Neuronal stem cell (in vitro differentiated cells): ENCODE data around the gene DPM3.
"Not testable (repeated sequence)": the region's sequence is repeated elsewhere in the genome, so short reads cannot be mapped to it uniquely, and the experiment has no call there.

Experiments
- DNase-seq: peaks from one replicate; pipeline ENCODE4 v3.0.0-alpha.2; 2013; ENCODE audit warnings: low spot score
- H2AFZ ChIP-seq: one replicate; pipeline ENCODE4 v1.6.1; 2013; ENCODE audit warnings: mild to moderate bottlenecking, low read length, inconsistent platforms
- H2AK5ac ChIP-seq: 2 replicates; pipeline ENCODE4 v1.6.1; 2013; ENCODE audit warnings: low read depth, mild to moderate bottlenecking, inconsistent platforms, low read length, moderate library complexity, mixed read lengths
- H2BK120ac ChIP-seq: 2 replicates; pipeline ENCODE4 v1.6.1; 2013; ENCODE audit warnings: low read depth, mild to moderate bottlenecking, inconsistent platforms, low read length, moderate library complexity, mixed read lengths
- H2BK12ac ChIP-seq: one replicate; pipeline ENCODE4 v1.6.1; 2013; ENCODE audit warnings: low read length, inconsistent platforms
- H2BK15ac ChIP-seq: 2 replicates; pipeline ENCODE4 v1.6.1; 2013; ENCODE audit warnings: mild to moderate bottlenecking, low read length, inconsistent platforms, mixed read lengths
- H2BK5ac ChIP-seq: one replicate; pipeline ENCODE4 v1.6.1; 2013; ENCODE audit warnings: inconsistent platforms, mild to moderate bottlenecking, low read length, moderate library complexity
- H3K14ac ChIP-seq: one replicate; pipeline ENCODE4 v1.6.1; 2013; ENCODE audit warnings: low read length, inconsistent platforms
- H3K18ac ChIP-seq: 2 replicates; pipeline ENCODE4 v1.6.1; 2013; ENCODE audit warnings: low read length, inconsistent platforms
- H3K23ac ChIP-seq: 2 replicates; pipeline ENCODE4 v1.6.1; 2013; ENCODE audit warnings: low read depth, mild to moderate bottlenecking, mixed read lengths, low read length, inconsistent platforms; ENCODE audit not compliant: poor library complexity
- H3K27ac ChIP-seq: replicated peaks from 3 replicates; pipeline ENCODE4 v1.5.1; 2013; ENCODE audit warnings: low read length, inconsistent platforms
- H3K27me3 ChIP-seq, 3 experiments: 2 replicates each; pipeline ENCODE4 v1.6.1; 2013; ENCODE audit warnings: low read length in 3 of 3, mild to moderate bottlenecking in 2 of 3, inconsistent platforms in 1 of 3, low read depth in 1 of 3, mixed read lengths in 1 of 3, moderate library complexity in 1 of 3; ENCODE audit not compliant: control insufficient read depth in 3 of 3, insufficient read depth in 3 of 3
- H3K36me3 ChIP-seq, 2 donors: replicated peaks in 1 of 2; 2 replicates each; pipeline ENCODE4 v1.6.1; 2013; ENCODE audit warnings: low read length in 2 of 2; ENCODE audit not compliant: control insufficient read depth in 2 of 2, insufficient read depth in 2 of 2
- H3K4ac ChIP-seq: 2 replicates; pipeline ENCODE4 v1.6.1; 2013; ENCODE audit warnings: inconsistent platforms, mild to moderate bottlenecking, low read length, moderate library complexity
- H3K4me1 ChIP-seq, 2 donors: 1 replicate in 1 of 2; 2 replicates in 1 of 2; pipeline ENCODE4 v1.6.1; 2013; ENCODE audit warnings: low read length in 2 of 2, low read depth in 1 of 2; ENCODE audit not compliant: control insufficient read depth in 2 of 2, insufficient read depth in 1 of 2
- H3K4me2 ChIP-seq: one replicate; pipeline ENCODE4 v1.6.1; 2013; ENCODE audit warnings: mild to moderate bottlenecking, low read length, inconsistent platforms; ENCODE audit not compliant: insufficient read depth, poor library complexity, severe bottlenecking
- H3K4me3 ChIP-seq, 2 donors: 2 replicates each; pipeline ENCODE4 v1.5.1; 2013; ENCODE audit warnings: low read length in 2 of 2, mild to moderate bottlenecking in 2 of 2, inconsistent platforms in 1 of 2, moderate library complexity in 1 of 2
- H3K79me1 ChIP-seq: one replicate; pipeline ENCODE4 v1.6.1; 2013; ENCODE audit warnings: low read depth, mild to moderate bottlenecking, inconsistent platforms, low read length, moderate library complexity
- H3K9ac ChIP-seq: one replicate; pipeline ENCODE4 v1.6.1; 2013; ENCODE audit warnings: mild to moderate bottlenecking, low read depth, low read length, inconsistent platforms; ENCODE audit not compliant: poor library complexity
- H3K9me3 ChIP-seq, 2 donors: replicated peaks in 1 of 2; 2 replicates each; pipeline versions ENCODE3 to v1.6.1; 2013; ENCODE audit warnings: low read length in 2 of 2, mild to moderate bottlenecking in 2 of 2, inconsistent platforms in 1 of 2, low read depth in 1 of 2, mixed read lengths in 1 of 2, moderate library complexity in 1 of 2; ENCODE audit not compliant: control insufficient read depth in 2 of 2, insufficient read depth in 1 of 2
- H4K8ac ChIP-seq: one replicate; pipeline ENCODE4 v1.6.1; 2013; ENCODE audit warnings: low read depth, mild to moderate bottlenecking, inconsistent platforms, low read length, moderate library complexity
- H4K91ac ChIP-seq: one replicate; pipeline ENCODE4 v1.6.1; 2013; ENCODE audit warnings: low read length, low read depth, mild to moderate bottlenecking, inconsistent platforms; ENCODE audit not compliant: poor library complexity
- WGBS, 2 donors: extraction: QIAGEN DNeasy Blood & Tissue Kit; methylation state at CpG; one replicate each; pipeline ENCODE4 v1.1.7; 2013; ENCODE audit warnings: missing lambda C conversion rate in 2 of 2, mixed read lengths in 1 of 2; ENCODE audit not compliant: insufficient read length in 2 of 2, insufficient replicate concordance in 1 of 2; ENCODE audit errors: extremely low coverage in 2 of 2; 5-methylcytosine and 5-hydroxymethylcytosine counted together

The DPM3 gene

DNA sequence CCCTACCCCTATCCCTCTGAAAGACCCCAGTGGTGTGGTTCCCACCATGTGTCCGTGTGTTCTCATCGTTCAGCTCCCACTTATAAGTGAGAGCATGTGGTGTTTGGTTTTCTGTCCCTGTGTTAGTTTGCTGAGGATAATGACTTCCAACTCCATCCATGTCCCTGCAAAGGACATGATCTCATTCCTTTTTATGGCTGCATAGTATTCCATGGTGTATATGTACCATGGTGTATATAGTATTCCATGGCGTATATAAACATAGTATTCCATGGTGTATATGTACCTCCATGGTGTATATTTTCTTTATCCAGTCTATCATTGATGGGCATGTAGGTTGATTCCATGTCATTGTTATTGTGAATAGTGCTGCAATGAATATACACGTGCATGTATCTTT lies 23.5 kb upstream of the DPM3 start:
- H3K9me3 ChIP-seq, H3K14ac ChIP-seq, H2AK5ac ChIP-seq, H3K4me2 ChIP-seq, H3K23ac ChIP-seq, H2BK15ac ChIP-seq, H3K79me1 ChIP-seq, H2BK120ac ChIP-seq, DNase-seq, H4K8ac ChIP-seq, H3K36me3 ChIP-seq, H2BK5ac ChIP-seq, H3K18ac ChIP-seq, H3K27ac ChIP-seq, H2BK12ac ChIP-seq, H3K27me3 ChIP-seq, H3K9ac ChIP-seq, H3K4me3 ChIP-seq, H3K4ac ChIP-seq, H2AFZ ChIP-seq, H4K91ac ChIP-seq: not testable (repeated sequence)
- no CpG with 5 or more reads among the region's 4 CpGs for WGBS, 2 donors
- H3K4me1 ChIP-seq = peaks cover 14 to 17% of the 10 kb centered on the region in 2 donors

GRCh38 chr1:155162631-155163030 lies 22.3 kb upstream of the DPM3 start:
- not testable (repeated sequence) for H3K4ac ChIP-seq, H3K14ac ChIP-seq, H4K8ac ChIP-seq, H3K27ac ChIP-seq, H2BK15ac ChIP-seq, H3K36me3 ChIP-seq, DNase-seq, H3K4me3 ChIP-seq, H2BK5ac ChIP-seq, H2AK5ac ChIP-seq, H4K91ac ChIP-seq, H2BK120ac ChIP-seq, H2BK12ac ChIP-seq, H3K23ac ChIP-seq, H3K79me1 ChIP-seq, H3K9ac ChIP-seq, H3K27me3 ChIP-seq, H3K18ac ChIP-seq, H3K9me3 ChIP-seq, H2AFZ ChIP-seq, H3K4me2 ChIP-seq
- H3K4me1 ChIP-seq = peaks cover 14 to 15% of the 10 kb centered on the region in 2 donors
- no CpG with 5 or more reads among the region's 6 CpGs for WGBS, 2 donors

DNA sequence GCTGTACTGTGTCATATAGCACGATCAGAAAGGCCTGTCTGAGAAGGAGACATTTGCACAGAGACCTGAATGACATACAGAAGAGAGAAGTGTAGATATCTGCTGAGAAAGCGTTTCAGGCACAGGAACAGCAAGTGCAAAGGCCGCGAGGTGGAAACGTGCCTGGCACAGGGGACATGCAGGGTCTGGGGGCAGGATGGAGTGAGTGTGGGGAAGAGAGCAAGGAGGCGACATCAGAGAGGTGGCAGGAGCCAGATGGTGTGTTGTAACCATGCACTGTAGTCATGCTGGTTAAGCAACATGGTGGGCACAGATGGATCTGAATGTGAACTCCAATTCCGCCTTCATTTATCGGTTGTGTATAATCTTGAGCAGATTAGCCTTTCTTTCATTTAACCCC lies 19.8 kb upstream of the DPM3 start:
- Histone ChIP-seq H2BK12ac (peak overlapping the region; percentile 63), H3K27ac (no peak overlapping the region), H3K4me3 (no peak overlapping the region), H3K79me1 (no peaks in the 10 kb centered on the region), H3K4ac (no peak overlapping the region), H2AFZ (no peak overlapping the region), H3K14ac (peak overlapping the region; percentile 47), H2BK120ac (peak overlapping the region; percentile 93), H3K4me1 (no peaks in the 10 kb centered on the region), H2AK5ac (no peak overlapping the region), H2BK15ac (peak overlapping the region; percentile 49), H3K23ac (peak overlapping the region; percentile 81), H3K36me3 (no peaks in the 10 kb centered on the region), H2BK5ac (no peak overlapping the region), H3K9ac (no peak overlapping the region), H3K9me3 (no peaks in the 10 kb centered on the region), H3K18ac (peak overlapping the region; percentile 44), H3K4me2 (no peak overlapping the region), H4K91ac (no peak overlapping the region), H4K8ac (no peak overlapping the region), H3K27me3 (peaks cover 0 to 7% (median 0%) of the 10 kb centered on the region in 3 experiments)
- DNase-seq = no peak
- no CpG with 5 or more reads among the region's 8 CpGs for WGBS, 2 donors

GRCh38 chr1:155158991-155159390 lies 18.7 kb upstream of the DPM3 start:
- no peak overlapping the region for H3K4me2 ChIP-seq
- no peak overlapping the region for H3K14ac ChIP-seq
- no peak overlapping the region for H3K4ac ChIP-seq
- H2AK5ac ChIP-seq = no peak overlapping the region
- H2BK12ac ChIP-seq = no peak overlapping the region
- H4K91ac ChIP-seq = no peak overlapping the region
- no peak overlapping the region for H2BK5ac ChIP-seq
- no peaks in the 10 kb centered on the region for H3K79me1 ChIP-seq
- H2BK15ac ChIP-seq = no peak overlapping the region
- H3K27ac ChIP-seq = no peak overlapping the region
- WGBS, 2 donors = no CpG with 5 or more reads among the region's 1 CpG
- H2AFZ ChIP-seq = no peak overlapping the region
- no peaks in the 10 kb centered on the region for H3K36me3 ChIP-seq
- H3K9me3 ChIP-seq = no peaks in the 10 kb centered on the region
- no peak for DNase-seq
- no peak overlapping the region for H2BK120ac ChIP-seq
- H4K8ac ChIP-seq = no peak overlapping the region
- H3K18ac ChIP-seq = no peak overlapping the region
- no peak overlapping the region for H3K4me3 ChIP-seq
- H3K9ac ChIP-seq = no peak overlapping the region
- H3K23ac ChIP-seq = no peak overlapping the region
- peaks cover 0 to 7% (median 0%) of the 10 kb centered on the region in 3 experiments for H3K27me3 ChIP-seq
- no peaks in the 10 kb centered on the region for H3K4me1 ChIP-seq
